Activated CD8-positive, alpha-beta memory T cell treated with anti-CD3 and anti-CD28 coated beads for 24 hours (primary cell): Measurements from ENCODE around the gene POLDIP2.
"Not testable (repeated sequence)": the region's sequence is repeated elsewhere in the genome, so short reads cannot be mapped to it uniquely, and the experiment has no call there.

ENCODE experiments used
- DNase-seq: peaks from one replicate; pipeline ENCODE4 v3.0.0-alpha.2; 2020

Gene POLDIP2

GRCh38 chr17:28363776-28364650, 6.7 kb upstream of the POLDIP2 start:
- no peak for DNase-seq

- no peak for DNase-seq
These were observed 5.9 kb upstream of the POLDIP2 start for GRCh38 chr17:28363186-28363585.

- DNase-seq: no peak
These were observed 522 bp upstream of the POLDIP2 start for GRCh38 chr17:28357901-28358197.

GRCh38 chr17:28350271-28350670, 7.1 kb downstream of the POLDIP2 start:
- no peak for DNase-seq

- no peak for DNase-seq
These were observed 8.3 kb downstream of the POLDIP2 start for GRCh38 chr17:28348979-28349378.

GRCh38 chr17:28347261-28347891, 10.0 kb downstream of the POLDIP2 start:
- DNase-seq: no peak

GRCh38 chr17:28346746-28347246, 10.5 kb downstream of the POLDIP2 start:
- no peak for DNase-seq

GRCh38 chr17:28346199-28346580, 11.1 kb downstream of the POLDIP2 start:
- DNase-seq: no peak

- DNase-seq: no peak
These were observed 11.7 kb downstream of the POLDIP2 start for GRCh38 chr17:28345419-28346198.

GRCh38 chr17:28344435-28344901, 12.9 kb downstream of the POLDIP2 start:
- DNase-seq: no peak

GRCh38 chr17:28344011-28344410, 13.3 kb downstream of the POLDIP2 start:
- DNase-seq: no peak

GRCh38 chr17:28343491-28343932, 13.8 kb downstream of the POLDIP2 start:
- no peak for DNase-seq

- DNase-seq: no peak
These were observed 15.0 kb downstream of the POLDIP2 start for GRCh38 chr17:28342313-28342712.

- no peak for DNase-seq
These were observed 15.8 kb downstream of the POLDIP2 start for GRCh38 chr17:28341516-28341915.

GRCh38 chr17:28340374-28340773, 17.0 kb downstream of the POLDIP2 start:
- DNase-seq: no peak

GRCh38 chr17:28339431-28339830, 17.9 kb downstream of the POLDIP2 start:
- no peak for DNase-seq

- not testable (repeated sequence) for DNase-seq
These were observed 18.5 kb downstream of the POLDIP2 start for GRCh38 chr17:28338769-28339212.

- no peak for DNase-seq
These were observed 19.1 kb downstream of the POLDIP2 start for GRCh38 chr17:28338056-28338768.

GRCh38 chr17:28335959-28336871, 21.1 kb downstream of the POLDIP2 start:
- no peak for DNase-seq

- peak; percentile 95 for DNase-seq
These were observed 21.9 kb downstream of the POLDIP2 start, which contains the start of the genes IFT20 and TNFAIP1 for GRCh38 chr17:28335201-28335958. Gene IFT20 (minus strand): TSS chr17:28335472. CDS start chr17:28331985, 3,487 bp downstream. Gene TNFAIP1 (plus strand): TSS chr17:28335761. CDS start chr17:28339522, 3,761 bp downstream.
